ENCODE data around the gene PAMR1.
"Not testable (repeated sequence)": the region's sequence is repeated elsewhere in the genome, so short reads cannot be mapped to it uniquely, and the experiment has no call there.

Gene PAMR1

DNA sequence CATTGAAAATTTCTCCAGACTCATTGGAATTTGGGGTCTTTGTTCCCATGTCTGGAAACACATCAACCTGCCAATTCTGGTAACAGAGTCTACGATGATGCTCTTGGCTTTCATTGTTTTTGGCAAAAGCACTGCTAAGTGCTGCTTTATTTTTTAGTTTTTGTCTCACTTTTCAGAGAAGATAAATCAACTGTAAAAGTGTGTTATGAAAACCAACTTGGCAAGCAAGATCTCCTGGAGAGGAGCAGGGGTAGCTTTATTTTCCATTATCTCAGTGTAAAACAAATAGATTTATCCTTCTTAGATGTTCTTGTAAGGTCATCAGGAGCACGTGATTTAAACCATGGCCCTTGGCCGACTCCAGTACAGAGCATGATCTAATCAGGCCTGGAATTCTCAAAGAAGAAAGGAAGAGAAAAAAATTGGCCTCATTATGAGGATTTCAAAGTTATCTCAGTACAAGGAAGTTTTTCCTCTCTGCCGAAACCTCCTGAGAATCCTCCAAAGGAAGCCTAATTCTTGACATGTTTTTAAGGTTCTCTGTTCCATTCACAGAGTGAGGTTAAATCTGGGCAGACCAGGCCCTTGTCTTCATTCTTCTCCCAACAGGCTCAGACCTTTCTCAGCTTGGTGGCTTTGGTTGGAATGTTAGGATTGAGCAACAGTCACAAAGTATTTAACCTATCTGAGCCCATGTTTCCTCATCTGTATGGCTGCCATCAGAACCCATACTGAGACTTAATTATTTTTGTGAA lies 16.4 kb upstream of the PAMR1 start:
- no peak for DNase-seq

DNA sequence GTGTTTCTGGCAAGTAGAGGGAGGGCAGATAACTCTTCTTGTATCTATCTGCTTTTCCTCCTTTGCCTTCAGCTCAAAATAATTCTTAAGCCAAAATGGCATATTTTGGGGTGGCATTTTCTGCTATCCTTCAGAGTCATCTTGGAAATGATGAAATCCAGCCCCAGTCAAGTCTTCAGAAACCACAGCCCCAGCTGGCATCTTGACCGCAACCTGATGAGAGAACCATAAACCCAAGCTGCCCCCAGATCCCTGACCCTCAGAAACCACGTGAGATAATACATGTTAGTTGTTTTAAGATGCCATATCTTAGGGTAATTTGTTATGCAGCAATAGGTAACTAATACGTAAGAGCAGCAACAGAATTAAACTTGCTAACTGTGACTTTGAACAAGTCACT lies 15.1 kb upstream of the PAMR1 start:
- no peak for DNase-seq

DNA sequence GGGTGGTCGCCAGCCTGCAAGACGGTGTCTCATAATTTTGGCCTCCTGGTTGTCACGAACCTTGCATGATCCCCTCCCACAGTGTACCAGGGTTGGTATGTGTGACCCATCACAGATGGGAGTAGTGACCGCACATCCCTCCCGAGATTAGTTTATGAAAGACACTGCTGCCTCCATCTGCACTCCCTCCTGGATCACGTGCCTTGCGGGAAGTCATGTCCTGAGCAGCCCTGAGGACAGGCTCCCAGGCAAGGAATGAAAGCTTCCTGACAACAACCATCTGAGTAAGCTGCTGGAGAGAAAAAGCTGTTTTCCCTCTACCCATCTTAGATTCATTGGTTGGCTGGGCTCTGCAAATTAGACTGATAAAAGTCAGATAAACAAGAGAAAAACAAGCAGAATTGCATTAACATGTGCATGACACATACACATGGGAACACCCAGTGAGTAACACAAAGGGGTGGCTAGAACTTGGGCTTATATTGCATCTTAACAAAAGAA lies 14.4 kb upstream of the PAMR1 start:
- no peak for DNase-seq

DNA sequence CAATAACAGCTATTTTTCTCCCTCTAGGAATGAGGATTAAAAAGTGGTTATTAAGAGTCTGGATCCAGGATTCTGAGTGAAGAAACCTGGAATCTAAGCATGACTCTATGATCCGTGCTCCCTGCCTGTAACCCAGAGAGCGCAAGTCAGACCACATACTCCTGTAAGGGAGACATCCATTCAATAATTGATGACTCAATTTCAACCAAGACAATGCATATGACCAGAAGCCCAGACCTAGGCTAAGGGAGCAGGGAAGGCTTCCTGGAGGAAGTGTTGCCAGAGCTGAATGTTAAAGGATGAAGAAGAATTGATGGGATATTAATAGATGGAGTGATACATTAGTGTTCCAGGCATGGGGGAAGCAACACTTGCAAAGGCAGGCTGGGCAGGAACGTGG lies 13.8 kb upstream of the PAMR1 start:
- no peak for DNase-seq

DNA sequence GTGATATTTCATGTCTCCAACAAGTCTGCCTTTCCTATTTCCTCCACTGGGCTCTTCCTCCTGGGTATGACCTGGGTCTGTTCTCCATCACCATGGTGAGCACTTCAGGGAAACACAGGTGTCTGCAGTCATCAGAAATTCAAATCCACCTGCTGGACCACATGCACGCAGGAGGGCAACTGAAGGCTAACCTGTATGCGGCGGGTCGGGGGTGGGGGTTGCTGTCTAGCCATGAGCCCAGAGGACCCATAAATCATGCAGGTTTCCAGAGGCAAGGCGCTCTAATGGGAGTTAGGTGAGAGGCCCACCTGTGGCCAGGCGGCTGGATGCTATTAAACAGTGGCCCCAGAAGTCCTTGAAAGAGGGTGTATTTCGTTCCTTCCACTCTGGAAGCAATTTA lies 11.1 kb upstream of the PAMR1 start:
- no peak for DNase-seq

- no peak for DNase-seq
These were observed 5.8 kb upstream of the PAMR1 start for GRCh38 chr11:35531246-35531645.

DNA sequence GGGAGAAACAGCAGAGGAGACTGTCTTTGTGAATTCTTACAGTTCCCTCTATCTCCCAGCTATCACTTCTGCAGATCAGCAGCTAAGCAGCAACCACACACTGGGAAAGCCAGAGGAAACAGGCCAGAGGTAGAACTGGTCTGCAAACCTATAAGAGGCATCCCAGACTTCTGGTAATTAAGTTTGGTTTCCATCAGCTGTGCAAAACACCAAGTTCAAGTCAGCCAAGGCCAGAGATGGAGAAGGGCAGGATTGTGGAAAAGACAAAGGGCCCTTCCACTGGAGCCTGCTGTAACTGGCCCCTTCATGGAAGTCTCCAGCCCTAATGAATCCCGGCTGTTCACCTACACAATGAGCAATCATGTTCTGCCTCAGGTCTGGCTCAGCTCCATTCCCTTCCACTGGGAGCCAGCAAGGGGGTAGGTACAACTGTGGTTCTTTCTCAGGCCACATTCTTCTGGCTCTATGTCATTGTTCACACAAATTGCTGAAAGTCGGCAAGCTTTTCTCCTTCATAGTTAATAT lies 4.6 kb upstream of the PAMR1 start:
- DNase-seq: no peak

DNA sequence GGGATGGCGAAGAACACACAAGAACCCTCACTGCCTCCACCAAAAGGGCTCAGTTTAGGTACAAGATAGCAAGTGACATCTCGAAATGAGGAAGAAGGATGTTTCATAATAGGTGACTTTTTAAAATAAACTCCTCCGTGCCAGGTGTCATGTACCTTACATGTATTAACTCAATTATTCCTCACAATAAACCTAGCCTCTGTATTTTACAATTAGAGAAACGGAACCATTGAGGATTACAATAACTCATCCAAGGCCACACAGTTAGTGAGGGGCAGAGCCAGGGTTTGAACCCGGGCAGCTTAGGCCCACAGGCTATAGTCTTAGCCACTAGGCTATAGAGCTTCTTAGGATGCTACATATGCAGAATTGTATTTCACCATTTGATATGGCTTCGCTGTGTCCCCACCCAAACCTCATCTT lies 965 bp upstream of the PAMR1 start:
- DNase-seq: no peak

GRCh38 chr11:35524780-35525179 lies 636 bp downstream of the PAMR1 start:
- no peak for DNase-seq

- DNase-seq: no peak
These were observed 1.6 kb downstream of the PAMR1 start for GRCh38 chr11:35523861-35524260.

- DNase-seq: no peak
These were observed 2.1 kb downstream of the PAMR1 start for GRCh38 chr11:35523331-35523768.

GRCh38 chr11:35522091-35522490 lies 3.3 kb downstream of the PAMR1 start:
- DNase-seq: not testable (repeated sequence)

DNA sequence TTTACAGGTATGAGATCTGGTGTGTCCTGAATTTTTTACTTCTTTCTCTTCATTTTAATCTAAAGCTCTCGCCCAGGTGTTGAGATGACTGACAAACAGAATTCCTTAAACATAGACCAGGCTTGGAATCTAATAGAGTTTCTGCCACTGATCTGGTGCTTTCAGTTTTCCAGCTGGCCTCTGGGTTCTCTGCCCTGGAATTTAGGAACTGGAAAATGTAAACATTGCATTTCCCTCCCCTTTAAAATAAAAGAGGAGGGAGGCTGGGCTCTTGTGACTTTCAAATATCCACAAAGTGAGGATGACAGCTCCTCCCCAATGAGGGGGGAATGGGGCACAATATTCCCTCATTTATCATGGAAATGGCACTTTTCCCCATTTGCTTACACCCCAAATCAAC lies 5.0 kb downstream of the PAMR1 start:
- no peak for DNase-seq

DNA sequence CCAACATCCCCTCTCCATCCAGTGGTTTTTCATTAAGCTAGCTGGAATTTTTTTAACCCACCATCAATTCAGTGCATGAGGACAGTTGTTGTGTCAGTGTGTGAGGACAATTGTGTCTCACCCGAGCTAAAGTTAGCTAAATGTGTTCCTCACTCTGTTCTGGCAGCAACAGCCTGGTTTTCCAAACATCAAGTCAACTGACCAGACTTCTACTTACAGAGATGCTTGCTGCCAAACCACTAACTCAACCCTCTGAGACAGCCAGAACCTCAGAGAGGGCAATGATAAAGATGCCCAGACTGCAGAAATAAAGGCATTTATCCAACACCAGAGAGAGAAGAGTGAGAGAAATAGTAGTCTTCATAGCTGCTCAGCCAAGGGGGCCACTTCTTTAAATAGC lies 6.7 kb downstream of the PAMR1 start:
- no peak for DNase-seq

- no peak for DNase-seq
These were observed 7.9 kb downstream of the PAMR1 start for GRCh38 chr11:35517481-35517880.

DNA sequence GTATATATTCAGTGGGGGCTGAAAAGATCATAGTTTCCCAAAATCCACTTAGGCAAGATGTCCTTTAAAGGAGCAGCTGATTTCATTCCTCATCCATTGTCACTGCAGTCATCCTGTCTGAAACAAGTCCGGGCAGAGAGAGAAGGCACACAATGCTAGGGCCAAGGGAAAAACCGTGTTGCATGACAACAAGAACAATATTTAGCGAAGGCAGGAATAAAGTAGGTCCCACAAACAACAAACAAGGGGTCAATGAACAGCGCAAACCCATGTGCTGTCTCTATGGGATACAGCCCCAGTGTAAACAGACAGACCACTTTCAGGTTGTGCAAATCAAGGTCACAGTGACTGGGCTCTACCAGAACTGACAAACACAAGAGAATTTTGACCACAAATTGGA lies 9.0 kb downstream of the PAMR1 start:
- no peak for DNase-seq

- DNase-seq: no peak
These were observed 10.2 kb downstream of the PAMR1 start for GRCh38 chr11:35515224-35515623.

DNA sequence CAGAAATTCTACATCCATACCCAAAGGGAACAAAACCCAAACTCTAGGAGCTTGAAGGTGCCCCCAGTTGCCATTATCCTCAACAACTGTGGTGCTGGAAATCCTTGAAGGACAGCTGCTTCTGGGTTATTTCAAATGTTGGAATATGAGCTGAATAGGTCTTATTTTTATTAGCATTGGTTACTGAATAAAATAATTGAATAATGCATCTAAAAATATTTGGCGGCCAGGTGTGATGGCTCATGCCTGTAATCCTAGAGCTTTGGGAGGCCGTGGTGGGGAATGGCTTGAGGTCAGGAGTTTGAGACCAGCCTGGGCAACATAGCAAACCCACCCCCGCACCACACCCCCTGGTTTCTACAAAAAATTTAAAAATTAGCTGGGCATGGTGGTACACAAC lies 10.9 kb downstream of the PAMR1 start:
- no peak for DNase-seq

DNA sequence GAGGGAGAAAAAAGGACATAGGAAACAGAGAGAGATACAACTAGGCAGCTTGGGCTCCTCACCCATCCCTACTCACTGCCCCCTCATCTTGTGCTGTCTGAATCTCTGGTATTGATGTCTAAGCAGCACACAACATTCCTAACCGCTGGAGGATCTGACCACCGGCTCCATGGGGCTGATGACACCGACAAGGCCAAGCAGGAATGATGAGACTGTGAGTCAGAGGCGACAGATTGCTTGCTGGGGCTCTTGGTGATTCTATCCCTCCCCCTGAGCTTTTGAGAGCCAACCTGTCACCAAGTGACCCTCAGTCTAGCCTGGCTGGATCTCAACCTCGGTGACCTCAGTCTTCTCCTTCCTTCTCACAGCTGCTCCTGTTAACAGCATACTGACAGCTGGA lies 13.8 kb downstream of the PAMR1 start:
- no peak for DNase-seq

- DNase-seq: no peak
These were observed 17.7 kb downstream of the PAMR1 start for GRCh38 chr11:35507688-35508087.

- DNase-seq: no peak
These were observed 23.6 kb downstream of the PAMR1 start for GRCh38 chr11:35501776-35502175.

GRCh38 chr11:35500744-35501143 lies 24.7 kb downstream of the PAMR1 start:
- DNase-seq: no peak

GRCh38 chr11:35496416-35496815 lies 29.0 kb downstream of the PAMR1 start:
- no peak for DNase-seq

- DNase-seq: no peak
These were observed 30.4 kb downstream of the PAMR1 start for GRCh38 chr11:35494957-35495490.

All from NCI-H1436 treated with DMSO at 0.1 percent for 48 hours (cell line).